ENCODE measurements around the gene KIAA2012.

Gene KIAA2012

GRCh38 chr2:202025816-202026215, 47.2 kb upstream of the KIAA2012 start:
- Histone ChIP-seq H3K27me3 (ENCODE audit: insufficient read depth, poor library complexity, severe bottlenecking) (no peaks in the 10 kb centered on the region), H3K27ac (replicated peaks) (no peak overlapping the region), H3K4me3 (replicated peaks; ENCODE audit: insufficient read depth, low read length) (no peak overlapping the region)
- DNase-seq (ENCODE audit: low read depth in 1 of 2, low spot score in 1 of 2) = no peak
- TF ChIP-seq GABPA (IDR thresholded peaks at IDR 0.05; ENCODE audit: low read depth) = no peak
- TF ChIP-seq POLR2AphosphoS5 (IDR thresholded peaks at IDR 0.05; ENCODE audit: low read depth) = no peak
- no peak for TF ChIP-seq CTCF (IDR thresholded peaks at IDR 0.05; ENCODE audit: insufficient read depth, low read length)
- no peak for TF ChIP-seq REST (IDR thresholded peaks at IDR 0.05; ENCODE audit: insufficient replicate concordance, low read depth)
- TF ChIP-seq SPI1 (IDR thresholded peaks at IDR 0.05; ENCODE audit: borderline replicate concordance, low read depth) = no peak

- H3K4me3 ChIP-seq (replicated peaks; ENCODE audit: insufficient read depth, low read length) = no peak overlapping the region
- no peak overlapping the region for H3K27ac ChIP-seq (replicated peaks)
- no peaks in the 10 kb centered on the region for H3K27me3 ChIP-seq (ENCODE audit: insufficient read depth, poor library complexity, severe bottlenecking)
- no peak for DNase-seq (ENCODE audit: low read depth in 1 of 2, low spot score in 1 of 2)
- TF ChIP-seq CTCF (IDR thresholded peaks at IDR 0.05; ENCODE audit: insufficient read depth, low read length) = no peak
- no peak for TF ChIP-seq GABPA (IDR thresholded peaks at IDR 0.05; ENCODE audit: low read depth)
- no peak for TF ChIP-seq SPI1 (IDR thresholded peaks at IDR 0.05; ENCODE audit: borderline replicate concordance, low read depth)
- no peak for TF ChIP-seq POLR2AphosphoS5 (IDR thresholded peaks at IDR 0.05; ENCODE audit: low read depth)
- no peak for TF ChIP-seq REST (IDR thresholded peaks at IDR 0.05; ENCODE audit: insufficient replicate concordance, low read depth)
Measured at GRCh38 chr2:202026507-202026906, 46.5 kb upstream of the KIAA2012 start.

GRCh38 chr2:202030691-202031090, 42.4 kb upstream of the KIAA2012 start:
- no peak for DNase-seq (ENCODE audit: low read depth in 1 of 2, low spot score in 1 of 2)
- Histone ChIP-seq H3K4me3 (replicated peaks; ENCODE audit: insufficient read depth, low read length) (no peak overlapping the region), H3K27me3 (ENCODE audit: insufficient read depth, poor library complexity, severe bottlenecking) (peaks cover 8% of the 10 kb centered on the region), H3K27ac (replicated peaks) (no peak overlapping the region)
- TF ChIP-seq POLR2AphosphoS5 (IDR thresholded peaks at IDR 0.05; ENCODE audit: low read depth) = no peak
- no peak for TF ChIP-seq REST (IDR thresholded peaks at IDR 0.05; ENCODE audit: insufficient replicate concordance, low read depth)
- no peak for TF ChIP-seq CTCF (IDR thresholded peaks at IDR 0.05; ENCODE audit: insufficient read depth, low read length)
- TF ChIP-seq GABPA (IDR thresholded peaks at IDR 0.05; ENCODE audit: low read depth) = no peak
- TF ChIP-seq SPI1 (IDR thresholded peaks at IDR 0.05; ENCODE audit: borderline replicate concordance, low read depth) = no peak

Measured in HL-60 (cell line).